ENCODE results near the gene PTX4. TPM values are rescaled to one million over a fixed set of nuclear protein-coding genes. Genes with fewer than 3 reads are reported as not detected.

PTX4 gene
- total and polyA plus RNA-seq, 9 of the 15 experiments (the other 6 are each of a cell fraction or from before 2014, with no cell fraction given): 0.11 TPM; not detected in 8

GRCh38 chr16:1535391-1536291 is 46.9 kb upstream of the PTX4 start:
- peaks cover 0 to 77% of the 10 kb centered on the region in 2 experiments; a peak in 2 of 5 replicates for H3K4me1 ChIP-seq (replicated peaks in 1 of 2; ENCODE audit: control insufficient read depth in 2 of 2, insufficient read depth in 2 of 2, low read length in 2 of 2)
- H3K27ac ChIP-seq (ENCODE audit: extremely low read depth, low read depth, low read length): no peak overlapping the region
- POLR2A ChIA-PET: interaction anchor here (0.6 kb wide), 1 partner anchor 76 kb away, joined by 3 read pairs; no protein-coding TSS in a partner anchor
- peak in 2 of 4 experiments; percentile 53 to 55 for DNase-seq (ENCODE audit: extremely low read depth in 1 of 4, low spot score in 3 of 4)
- BruUV-seq (replicated peaks): no TSS peak
- ATAC-seq: no peak; the same call in 2 of the 3 replicates
- intact Hi-C loops (cut with micrococcal nuclease) (no loop called here), in situ Hi-C loops (cut with MboI) (no loop called here)
- CTCF ChIA-PET (ENCODE audit: low intra/inter-chr PET ratio): no interaction called here
- H2AFZ ChIP-seq (ENCODE audit: low read depth, low read length): no peak overlapping the region
- H3K9me1 ChIP-seq (ENCODE audit: control insufficient read depth, insufficient read depth, low read length): no peaks in the 10 kb centered on the region
- no peaks in the 10 kb centered on the region for H3K9me3 ChIP-seq (replicated peaks; ENCODE audit: control insufficient read depth, insufficient read depth, low read depth, low read length)
- peaks cover 18 to 61% of the 10 kb centered on the region in 2 experiments; a peak in 4 of 5 replicates for H3K27me3 ChIP-seq (ENCODE audit: control insufficient read depth in 2 of 2, insufficient read depth in 2 of 2, low read length in 2 of 2)
- H3K79me2 ChIP-seq (ENCODE audit: control insufficient read depth, insufficient read depth, low read length): no peaks in the 10 kb centered on the region
- peaks cover 7% of the 10 kb centered on the region; the same call in 1 of the 2 replicates for H4K20me1 ChIP-seq (replicated peaks; ENCODE audit: control insufficient read depth, insufficient read depth, low read length)
- no peak overlapping the region for H3K4me2 ChIP-seq (ENCODE audit: insufficient read depth, low read length)
- no peaks in the 10 kb centered on the region for H3K36me3 ChIP-seq (ENCODE audit: control insufficient read depth, insufficient read depth, low read length)
- no peak for FAIRE-seq
- H3K4me3 ChIP-seq: no peak overlapping the region
- WGBS (ENCODE audit: insufficient coverage, low coverage, missing lambda C conversion rate): 30% methylated on average over 35 of the region's 39 CpGs
- H3K9ac ChIP-seq (ENCODE audit: insufficient read depth in 1 of 2, low read depth in 2 of 2, low read length in 2 of 2): no peak overlapping the region; a peak in 1 of 4 replicates
- TF ChIP-seq SREBF1 (IDR thresholded peaks at IDR 0.05; ENCODE audit: borderline replicate concordance, low read depth, low read length): no peak
- no peak for TF ChIP-seq FOXA3 (CRISPR knock-in tag; conservative IDR thresholded peaks at IDR 0.05 in 1 of 2, IDR thresholded peaks at IDR 0.05 in 1 of 2)
- TF ChIP-seq SPI1 (IDR thresholded peaks at IDR 0.05; ENCODE audit: borderline replicate concordance, low read depth, low read length): 0 out of 2 replicates have a peak, but pooled peaks have one; percentile 5
- TF ChIP-seq ZNF77 (CRISPR knock-in tag; IDR thresholded peaks at IDR 0.05): no peak
- no peak for TF ChIP-seq CREB3 (tag; conservative IDR thresholded peaks at IDR 0.05; ENCODE audit: low read depth)
- TF ChIP-seq USF2 (CRISPR knock-in tag; IDR thresholded peaks at IDR 0.05): 0 out of 2 replicates have a peak, but pooled peaks have one; percentile 8
- TF ChIP-seq HMG20A (CRISPR knock-in tag; conservative IDR thresholded peaks at IDR 0.05): no peak
- TF ChIP-seq, protein P1, sequence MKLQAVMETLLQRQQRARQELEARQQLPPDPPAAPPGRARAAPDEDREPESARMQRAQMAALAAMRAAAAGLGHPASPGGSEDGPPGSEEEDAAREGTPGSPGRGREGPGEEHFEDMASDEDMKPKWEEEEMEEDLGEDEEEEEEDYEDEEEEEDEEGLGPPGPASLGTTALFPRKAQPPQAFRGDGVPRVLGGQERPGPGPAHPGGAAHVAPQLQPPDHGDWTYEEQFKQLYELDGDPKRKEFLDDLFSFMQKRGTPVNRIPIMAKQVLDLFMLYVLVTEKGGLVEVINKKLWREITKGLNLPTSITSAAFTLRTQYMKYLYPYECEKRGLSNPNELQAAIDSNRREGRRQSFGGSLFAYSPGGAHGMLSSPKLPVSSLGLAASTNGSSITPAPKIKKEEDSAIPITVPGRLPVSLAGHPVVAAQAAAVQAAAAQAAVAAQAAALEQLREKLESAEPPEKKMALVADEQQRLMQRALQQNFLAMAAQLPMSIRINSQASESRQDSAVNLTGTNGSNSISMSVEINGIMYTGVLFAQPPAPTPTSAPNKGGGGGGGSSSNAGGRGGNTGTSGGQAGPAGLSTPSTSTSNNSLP (IDR thresholded peaks at IDR 0.05; ENCODE audit: borderline replicate concordance, low read depth, low read length): no peak
- TF ChIP-seq, protein P2, sequence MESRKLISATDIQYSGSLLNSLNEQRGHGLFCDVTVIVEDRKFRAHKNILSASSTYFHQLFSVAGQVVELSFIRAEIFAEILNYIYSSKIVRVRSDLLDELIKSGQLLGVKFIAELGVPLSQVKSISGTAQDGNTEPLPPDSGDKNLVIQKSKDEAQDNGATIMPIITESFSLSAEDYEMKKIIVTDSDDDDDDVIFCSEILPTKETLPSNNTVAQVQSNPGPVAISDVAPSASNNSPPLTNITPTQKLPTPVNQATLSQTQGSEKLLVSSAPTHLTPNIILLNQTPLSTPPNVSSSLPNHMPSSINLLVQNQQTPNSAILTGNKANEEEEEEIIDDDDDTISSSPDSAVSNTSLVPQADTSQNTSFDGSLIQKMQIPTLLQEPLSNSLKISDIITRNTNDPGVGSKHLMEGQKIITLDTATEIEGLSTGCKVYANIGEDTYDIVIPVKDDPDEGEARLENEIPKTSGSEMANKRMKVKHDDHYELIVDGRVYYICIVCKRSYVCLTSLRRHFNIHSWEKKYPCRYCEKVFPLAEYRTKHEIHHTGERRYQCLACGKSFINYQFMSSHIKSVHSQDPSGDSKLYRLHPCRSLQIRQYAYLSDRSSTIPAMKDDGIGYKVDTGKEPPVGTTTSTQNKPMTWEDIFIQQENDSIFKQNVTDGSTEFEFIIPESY (CRISPR knock-in tag; IDR thresholded peaks at IDR 0.05): peak; percentile 80; the same call in 1 of the 2 replicates
- TF ChIP-seq ZNF134 (CRISPR knock-in tag; conservative IDR thresholded peaks at IDR 0.05): no peak
- TF ChIP-seq HNRNPL (IDR thresholded peaks at IDR 0.05; ENCODE audit: low read depth, low read length): no peak
